Activated T-helper 1 cell treated with Interleukin-2 at 50 U/mL for 16 hours (primary cell): ENCODE measurements around the gene INTS2.
A peak's percentile ranks its signal among the peaks of the same experiment; 100 is the strongest.
"Not testable (repeated sequence)": the region's sequence is repeated elsewhere in the genome, so short reads cannot be mapped to it uniquely, and the experiment has no call there.

Source experiments
- DNase-seq: peaks from one replicate; pipeline ENCODE4 v3.0.0-alpha.2; 2020; ENCODE audit warnings: low read depth

The INTS2 gene

GRCh38 chr17:61927208-61928100 is at the start of gene INTS2:
Gene INTS2 (minus strand): TSS chr17:61927982. CDS start chr17:61926644, 1,338 bp downstream.
- DNase-seq: peak; percentile 89

- DNase-seq: no peak
These were observed 46.3 kb upstream of the INTS2 start for GRCh38 chr17:61974115-61974514.

DNA sequence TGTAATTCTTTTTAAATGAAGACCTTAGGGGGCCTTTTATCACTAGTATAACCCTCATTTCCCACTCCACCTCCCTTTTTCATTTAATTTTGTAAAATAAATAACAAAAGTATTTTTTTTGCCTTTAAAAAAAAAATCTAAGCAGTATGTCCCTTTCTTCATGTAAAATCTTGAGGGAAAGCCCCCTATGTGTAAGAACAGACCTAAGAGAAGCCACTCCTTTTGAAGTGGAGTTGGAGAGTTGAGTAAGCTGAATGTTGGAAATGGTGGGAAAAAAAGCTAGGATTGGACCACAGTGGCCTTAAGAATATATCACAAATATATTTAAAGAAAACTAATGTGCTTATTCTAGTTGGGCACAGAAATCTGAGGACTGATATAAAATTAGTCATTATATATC is 44.5 kb upstream of the INTS2 start:
- no peak for DNase-seq

DNA sequence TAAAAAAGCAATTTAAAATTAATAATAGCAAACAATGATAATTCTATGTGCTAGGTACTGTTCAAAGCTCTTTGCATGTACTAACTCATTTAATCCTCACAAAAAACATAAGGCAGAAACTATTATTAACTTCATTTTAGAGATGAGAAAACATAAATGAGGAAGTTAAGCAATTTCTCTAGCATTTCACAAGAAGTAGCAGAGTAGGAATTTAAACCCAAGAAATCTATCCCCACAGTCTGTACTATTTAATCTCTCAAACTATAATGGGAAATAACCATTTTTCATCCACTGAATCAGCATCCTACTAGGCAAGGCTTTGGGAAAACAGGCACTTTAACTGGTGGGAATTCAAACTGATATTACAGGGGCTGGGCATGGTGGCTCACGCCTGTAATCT is 42.2 kb upstream of the INTS2 start:
- no peak for DNase-seq

GRCh38 chr17:61968757-61969156 is 41.0 kb upstream of the INTS2 start:
- no peak for DNase-seq

GRCh38 chr17:61967729-61968128 is 39.9 kb upstream of the INTS2 start:
- no peak for DNase-seq

DNA sequence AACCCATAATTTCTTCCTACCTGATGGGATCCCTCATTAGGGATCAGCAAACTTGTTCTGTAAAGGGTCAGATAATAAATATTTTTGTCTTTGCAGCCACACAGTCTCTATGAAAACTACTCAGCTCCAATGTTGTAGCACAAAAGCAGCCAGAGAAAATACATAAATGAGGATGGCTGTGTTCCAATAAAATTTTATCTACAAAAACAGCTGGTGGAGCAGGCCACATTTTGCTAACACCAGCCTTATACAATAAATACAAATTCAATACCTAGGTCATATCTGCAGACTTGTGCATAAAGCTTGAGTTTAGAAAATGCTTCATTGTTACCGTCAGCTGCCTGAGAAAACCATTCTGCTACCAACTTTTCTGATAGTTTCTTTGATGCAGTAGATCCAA is 38.4 kb upstream of the INTS2 start:
- DNase-seq: no peak

GRCh38 chr17:61955619-61956018 is 27.8 kb upstream of the INTS2 start:
- no peak for DNase-seq

- no peak for DNase-seq
These were observed 19.7 kb upstream of the INTS2 start for GRCh38 chr17:61947367-61948078.

DNA sequence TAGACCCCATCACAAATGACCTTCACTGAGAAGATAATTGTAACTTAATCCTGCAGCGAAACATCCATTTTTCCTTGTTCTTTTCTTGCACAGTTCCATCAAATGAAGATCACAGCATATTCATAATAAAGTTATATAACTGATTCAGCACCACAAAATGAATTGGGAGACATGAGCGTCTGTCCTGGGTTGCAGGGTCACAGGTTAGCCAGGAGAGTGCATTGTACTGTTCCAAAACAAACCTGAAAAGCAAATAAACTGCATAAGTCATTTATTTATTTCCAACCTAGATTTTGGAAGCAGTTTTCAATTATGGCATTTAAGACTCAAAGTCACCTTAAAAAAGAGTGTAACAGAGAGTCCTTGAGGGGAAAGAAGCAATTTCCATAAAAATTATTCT is 18.6 kb upstream of the INTS2 start:
- no peak for DNase-seq

DNA sequence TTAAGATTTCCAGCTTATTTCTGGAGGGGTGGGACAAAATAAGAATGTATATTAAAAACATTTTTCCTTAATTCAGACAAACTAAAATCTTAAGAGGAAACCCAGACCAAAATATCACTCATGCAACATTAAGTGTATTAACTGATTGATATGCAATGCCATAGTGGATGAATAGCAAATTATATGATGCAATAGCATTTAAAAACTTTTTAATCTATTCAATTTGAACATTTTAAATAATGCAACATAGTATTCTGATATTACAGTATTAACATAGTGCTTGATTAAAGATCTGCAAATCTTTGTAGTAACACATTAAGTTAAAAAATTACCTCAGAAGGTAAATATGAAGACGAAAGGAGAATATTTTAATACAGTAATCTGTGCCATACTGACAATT is 15.3 kb upstream of the INTS2 start:
- no peak for DNase-seq

GRCh38 chr17:61942085-61942484 is 14.3 kb upstream of the INTS2 start:
- DNase-seq: no peak

DNA sequence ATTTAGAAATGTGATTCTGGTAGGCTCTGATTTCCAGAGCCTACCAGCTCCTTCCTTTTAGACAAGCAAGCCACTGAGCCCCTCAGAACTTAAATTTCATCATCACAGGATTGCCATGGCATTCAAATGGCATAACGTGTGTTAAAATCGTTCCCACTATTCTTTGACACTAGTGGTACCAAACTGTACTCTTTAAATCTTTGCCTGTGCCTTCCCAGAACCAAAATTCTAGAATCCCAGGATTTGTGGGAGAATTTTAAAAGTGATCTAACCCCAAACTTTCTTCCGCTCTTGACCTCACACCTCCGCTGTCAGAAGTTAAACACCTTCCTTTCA is 287 bp upstream of the INTS2 start:
- DNase-seq: no peak

DNA sequence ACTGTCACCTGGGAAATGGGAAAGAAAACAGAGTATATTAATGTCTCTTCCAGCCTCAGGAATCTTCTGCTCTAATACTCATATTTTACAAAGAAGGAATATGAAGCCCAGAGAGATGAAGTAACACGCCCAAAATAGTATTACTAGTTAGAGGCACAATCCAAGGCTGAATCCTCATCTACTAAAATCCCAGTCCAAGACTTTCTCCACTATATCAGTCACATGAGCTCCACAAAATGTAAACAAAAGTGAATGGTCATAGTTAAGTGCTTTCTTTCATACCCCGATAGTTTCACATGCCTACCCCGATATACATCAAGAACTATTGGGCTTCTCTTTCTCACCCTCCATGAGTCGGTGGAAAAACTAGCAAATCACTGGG is 965 bp downstream of the INTS2 start:
- DNase-seq: no peak

DNA sequence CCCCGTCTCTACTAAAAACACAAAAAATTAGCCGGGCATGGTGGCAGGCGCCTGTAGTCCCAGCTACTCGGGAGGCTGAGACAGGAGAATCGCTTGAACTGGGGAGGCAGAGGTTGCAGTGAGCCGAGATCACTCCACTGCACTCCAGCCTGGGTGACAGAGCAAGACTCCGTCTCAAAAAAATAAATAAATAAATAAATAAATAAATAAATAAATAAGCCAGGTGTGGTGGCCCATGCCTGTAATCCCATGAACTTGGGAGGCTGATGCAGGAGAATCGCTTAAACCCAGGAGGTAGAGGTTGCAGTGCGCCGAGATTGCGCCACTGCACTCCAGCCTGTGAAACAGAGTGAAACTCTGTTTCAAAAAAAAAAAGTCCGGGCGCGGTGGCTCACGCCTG is 12.6 kb downstream of the INTS2 start:
- not testable (repeated sequence) for DNase-seq

DNA sequence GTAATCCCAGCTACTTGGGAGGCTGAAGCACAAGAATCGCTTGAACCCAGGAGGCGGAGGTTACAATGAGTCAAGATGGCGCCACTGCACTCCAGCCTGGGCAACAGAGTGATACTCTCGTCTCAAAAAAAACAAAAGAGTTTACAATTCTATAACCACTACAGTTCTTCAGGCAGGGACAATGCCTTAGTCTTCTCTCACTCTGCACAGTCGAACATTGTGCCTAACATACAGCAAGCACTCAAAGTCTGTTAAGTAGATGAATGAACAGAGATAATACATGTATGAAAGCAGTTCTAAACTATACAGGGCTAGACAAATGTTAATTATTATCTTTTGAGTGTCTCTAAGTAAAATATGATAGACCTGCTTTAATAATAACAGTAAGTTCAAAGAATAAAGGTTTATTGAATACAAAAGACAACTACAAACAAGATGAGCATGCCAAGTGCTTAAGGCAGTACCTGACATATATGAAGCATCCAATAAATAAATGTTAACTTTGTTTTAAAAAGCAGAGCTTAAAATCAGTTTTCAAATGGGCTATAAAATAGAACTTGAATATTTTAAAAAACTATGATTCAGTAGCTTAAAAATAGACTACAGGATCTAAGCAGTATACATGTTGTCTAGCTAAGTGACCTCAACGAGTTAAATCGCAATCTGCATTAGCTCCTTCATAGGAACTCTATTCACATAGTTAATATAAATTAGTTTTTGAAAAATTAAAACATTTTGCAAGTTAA is 19.3 kb downstream of the INTS2 start:
- no peak for DNase-seq

GRCh38 chr17:61907361-61907760 is 20.4 kb downstream of the INTS2 start:
- no peak for DNase-seq

DNA sequence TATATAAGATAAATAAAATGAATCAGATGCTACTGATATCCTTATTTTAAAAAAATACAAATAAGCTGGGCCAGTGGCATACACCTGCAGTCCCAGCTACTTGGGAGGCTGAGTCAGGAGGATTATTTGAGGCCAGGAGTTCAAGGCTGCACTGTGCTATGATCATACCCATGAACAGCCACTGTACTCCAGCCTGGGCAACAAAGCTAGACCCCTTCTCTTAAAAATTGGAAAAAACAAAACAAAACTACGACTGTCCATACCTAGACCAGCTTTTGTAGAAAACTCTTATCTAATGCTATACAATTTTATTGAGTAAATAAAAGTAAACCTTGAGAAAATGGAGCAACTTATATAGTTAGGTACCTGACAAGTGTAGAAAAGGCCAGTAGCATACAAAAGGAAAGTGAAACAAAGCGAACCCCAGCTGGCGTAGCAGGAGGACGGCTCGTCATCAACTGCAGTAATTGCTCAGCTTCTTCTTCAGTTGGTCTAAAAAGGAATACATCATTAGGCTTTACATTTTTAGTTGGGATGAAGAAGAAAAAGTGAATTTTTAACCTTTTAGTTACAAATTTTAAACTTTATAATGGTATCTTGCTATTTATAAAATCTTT is 23.6 kb downstream of the INTS2 start:
- DNase-seq: no peak

GRCh38 chr17:61903251-61903650 is 24.5 kb downstream of the INTS2 start:
- DNase-seq: no peak

DNA sequence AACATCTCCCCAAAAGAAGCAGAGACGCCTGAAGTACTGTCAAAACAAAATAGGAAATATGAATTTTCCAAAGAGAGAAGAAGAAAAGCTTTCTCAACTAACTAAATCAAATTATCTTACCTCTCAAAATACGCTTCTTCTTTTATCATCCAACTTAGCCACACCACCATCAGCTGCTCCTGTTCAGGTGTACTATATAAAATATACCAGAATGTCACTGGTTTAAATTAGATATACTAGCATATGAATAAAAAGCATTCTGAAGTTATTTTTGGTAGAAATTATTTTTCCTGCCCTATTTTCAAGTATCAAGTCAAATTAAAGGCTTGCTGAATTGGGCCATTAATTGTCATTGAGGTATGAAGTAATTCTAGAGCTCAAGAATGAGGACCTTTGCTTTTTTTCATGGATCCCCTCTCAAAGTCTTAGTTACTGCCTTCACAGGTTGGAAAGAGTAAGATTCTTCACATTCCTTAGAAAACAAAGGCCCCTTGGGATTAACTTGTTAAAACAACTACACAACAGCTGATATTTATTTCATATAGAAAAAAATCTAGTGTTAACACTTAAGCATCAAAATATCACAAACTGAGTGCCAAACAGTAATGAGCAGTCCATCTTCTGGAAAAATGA is 30.1 kb downstream of the INTS2 start:
- DNase-seq: no peak

- DNase-seq: no peak
These were observed 32.4 kb downstream of the INTS2 start for GRCh38 chr17:61895391-61895790.

DNA sequence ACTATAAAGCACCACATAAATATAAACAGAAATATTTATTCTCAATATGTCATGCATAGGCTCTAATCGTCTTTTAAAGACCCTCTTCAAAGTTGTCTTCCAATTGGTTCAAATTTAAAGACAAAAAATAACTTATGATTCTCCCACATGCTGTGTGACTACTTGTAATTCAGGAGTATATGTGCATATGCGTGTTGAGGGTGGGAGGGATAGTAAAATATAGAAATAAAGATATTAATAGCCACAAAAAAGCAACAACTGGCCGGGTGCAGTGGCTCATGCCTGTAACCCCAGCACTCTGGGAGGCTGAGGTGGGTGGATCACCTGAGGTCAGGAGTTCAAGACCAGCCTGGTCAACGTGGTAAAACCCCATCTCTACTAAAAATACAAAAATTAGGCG is 33.5 kb downstream of the INTS2 start:
- not testable (repeated sequence) for DNase-seq
